ENCODE measurements around the gene NDN.

NDN gene

GRCh38 chr15:23687143-23687470 is at the start of gene NDN:
Gene NDN, minus strand, starts transcription at chr15:23687305. Its CDS starts 88 bp downstream, at chr15:23687217.
- DNase-seq, result peak; percentile 68

- no peak for DNase-seq
Measured at GRCh38 chr15:23736033-23736673, 49.0 kb upstream of the NDN start.

GRCh38 chr15:23734862-23735261 is 47.8 kb upstream of the NDN start:
- no peak for DNase-seq

- DNase-seq, result peak; percentile 34
Measured at GRCh38 chr15:23713874-23714656, 27.0 kb upstream of the NDN start.

- DNase-seq, result no peak
Measured at GRCh38 chr15:23708332-23708731, 21.2 kb upstream of the NDN start.

GRCh38 chr15:23695282-23695681 is 8.2 kb upstream of the NDN start:
- no peak for DNase-seq

GRCh38 chr15:23694592-23694991 is 7.5 kb upstream of the NDN start:
- no peak for DNase-seq

GRCh38 chr15:23690450-23690852 is 3.3 kb upstream of the NDN start:
- peak; percentile 66 for DNase-seq

GRCh38 chr15:23690015-23690414 is 2.9 kb upstream of the NDN start:
- no peak for DNase-seq

GRCh38 chr15:23686466-23687142 is 501 bp downstream of the NDN start:
- peak; percentile 14 for DNase-seq

- DNase-seq, result no peak
Measured at GRCh38 chr15:23671481-23671880, 15.6 kb downstream of the NDN start.

- DNase-seq, result no peak
Measured at GRCh38 chr15:23670970-23671369, 16.1 kb downstream of the NDN start.

- no peak for DNase-seq
Measured at GRCh38 chr15:23663232-23663631, 23.9 kb downstream of the NDN start.

- peak; percentile 71 for DNase-seq
Measured at GRCh38 chr15:23648920-23649515, 38.1 kb downstream of the NDN start.

- peak; percentile 67 for DNase-seq
Measured at GRCh38 chr15:23647421-23648370, 39.4 kb downstream of the NDN start, which contains the start of gene MAGEL2. Gene MAGEL2, minus strand, starts transcription at chr15:23647867. Its CDS starts 125 bp downstream, at chr15:23647742.

- no peak for DNase-seq
Measured at GRCh38 chr15:23647001-23647295, 40.2 kb downstream of the NDN start.

GRCh38 chr15:23646165-23647000 is 40.7 kb downstream of the NDN start:
- DNase-seq, result no peak

- DNase-seq, result peak; percentile 38
Measured at GRCh38 chr15:23645371-23646164, 41.5 kb downstream of the NDN start.

GRCh38 chr15:23644829-23645228 is 42.3 kb downstream of the NDN start:
- DNase-seq, result no peak

- DNase-seq, result peak; percentile 87
Measured at GRCh38 chr15:23642413-23643044, 44.6 kb downstream of the NDN start.
